HG03565 (cell line): Measurements from ENCODE around the gene ATG9A.
"Not testable (repeated sequence)": the region's sequence is repeated elsewhere in the genome, so short reads cannot be mapped to it uniquely, and the experiment has no call there.

Experiments
- ATAC-seq: cut with Tn5 transposase; IDR thresholded peaks from one replicate; pipeline ENCODE4 v1.9.1; 2021; ENCODE audit warnings: mild to moderate bottlenecking, moderate library complexity; ENCODE audit not compliant: unreplicated experiment

The ATG9A gene

GRCh38 chr2:219207134-219207883 lies 22.1 kb downstream of the ATG9A start:
- ATAC-seq, result no peak

GRCh38 chr2:219206328-219207133 lies 22.9 kb downstream of the ATG9A start, which contains the start of gene ZFAND2B:
TSS of gene ZFAND2B (plus strand) at chr2:219206782. CDS start at chr2:219206988, 206 bp downstream.
- peak; percentile 95 for ATAC-seq

GRCh38 chr2:219205981-219206327 lies 23.5 kb downstream of the ATG9A start:
- ATAC-seq, result no peak

DNA sequence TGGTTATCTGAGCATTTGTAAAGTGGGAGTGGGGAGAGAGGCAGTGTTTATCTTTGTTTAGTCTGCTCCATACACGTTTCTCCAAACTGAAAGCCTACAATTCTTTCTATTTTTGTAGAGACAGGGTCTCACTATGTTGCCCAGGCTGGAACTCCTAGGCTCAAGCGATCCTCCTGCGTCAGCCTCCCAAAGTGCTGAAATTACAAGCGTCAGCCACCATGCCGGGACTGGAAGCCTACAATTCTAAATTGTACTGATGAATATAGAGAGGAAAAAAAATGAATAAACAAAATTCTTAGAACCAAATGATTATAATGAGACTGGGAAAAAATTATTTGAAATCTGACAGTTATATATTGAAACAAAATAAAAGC lies 24.3 kb downstream of the ATG9A start:
- ATAC-seq, result no peak

DNA sequence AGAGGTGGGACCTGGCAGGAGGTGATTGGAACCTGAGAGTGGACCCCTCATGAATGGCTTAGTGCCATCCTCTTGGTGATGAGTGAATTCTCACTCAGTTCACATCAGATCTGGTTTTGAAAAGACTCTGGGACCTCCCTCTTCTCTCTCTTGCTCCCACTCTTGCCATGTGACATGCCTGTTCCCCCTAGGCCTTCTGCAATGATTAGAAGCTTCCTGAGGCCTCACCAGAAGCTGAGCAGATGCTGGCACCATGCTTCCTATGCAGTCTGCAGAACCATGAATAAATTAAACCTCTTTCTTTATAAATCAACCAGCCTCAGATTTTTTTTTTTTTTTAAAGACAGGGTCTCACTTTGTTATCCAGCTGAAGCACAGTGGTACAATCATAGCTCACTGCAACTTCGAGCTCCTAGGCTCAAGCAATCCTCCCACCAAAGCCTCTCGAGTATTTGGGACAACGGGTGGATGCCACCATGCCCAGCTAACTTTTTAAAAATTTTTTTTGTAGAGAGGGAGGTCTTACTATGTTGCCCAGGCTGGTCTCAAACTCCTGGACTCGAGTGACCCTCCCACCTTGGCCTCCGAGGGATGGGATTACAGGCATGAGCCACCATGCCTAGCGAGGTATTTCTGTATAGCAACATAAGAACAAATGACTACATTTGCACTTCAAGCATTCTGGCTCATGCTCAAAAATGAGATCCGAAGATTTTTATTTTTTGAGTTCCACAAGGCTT lies 24.8 kb downstream of the ATG9A start:
- ATAC-seq, result no peak

DNA sequence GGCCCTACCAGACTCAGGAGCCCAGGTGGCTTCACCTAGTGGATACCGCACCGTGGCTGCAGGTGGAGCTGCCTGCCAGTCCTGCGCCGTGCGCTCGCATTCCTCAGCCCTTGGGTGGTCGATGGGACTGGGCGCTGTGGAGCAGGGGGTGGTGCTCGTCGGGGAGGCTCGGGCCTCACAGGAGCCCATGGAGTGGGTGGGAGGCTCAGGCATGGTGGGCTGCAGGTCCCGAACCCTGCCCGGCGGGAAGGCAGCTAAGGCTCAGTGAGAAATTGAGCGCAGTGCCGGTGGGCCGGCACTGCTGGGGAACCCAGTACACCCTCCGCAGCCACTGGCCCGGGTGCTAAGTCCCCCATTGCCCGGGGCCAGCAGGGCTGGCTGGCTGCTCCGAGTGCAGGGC lies 28.1 kb downstream of the ATG9A start:
- ATAC-seq, result not testable (repeated sequence)

DNA sequence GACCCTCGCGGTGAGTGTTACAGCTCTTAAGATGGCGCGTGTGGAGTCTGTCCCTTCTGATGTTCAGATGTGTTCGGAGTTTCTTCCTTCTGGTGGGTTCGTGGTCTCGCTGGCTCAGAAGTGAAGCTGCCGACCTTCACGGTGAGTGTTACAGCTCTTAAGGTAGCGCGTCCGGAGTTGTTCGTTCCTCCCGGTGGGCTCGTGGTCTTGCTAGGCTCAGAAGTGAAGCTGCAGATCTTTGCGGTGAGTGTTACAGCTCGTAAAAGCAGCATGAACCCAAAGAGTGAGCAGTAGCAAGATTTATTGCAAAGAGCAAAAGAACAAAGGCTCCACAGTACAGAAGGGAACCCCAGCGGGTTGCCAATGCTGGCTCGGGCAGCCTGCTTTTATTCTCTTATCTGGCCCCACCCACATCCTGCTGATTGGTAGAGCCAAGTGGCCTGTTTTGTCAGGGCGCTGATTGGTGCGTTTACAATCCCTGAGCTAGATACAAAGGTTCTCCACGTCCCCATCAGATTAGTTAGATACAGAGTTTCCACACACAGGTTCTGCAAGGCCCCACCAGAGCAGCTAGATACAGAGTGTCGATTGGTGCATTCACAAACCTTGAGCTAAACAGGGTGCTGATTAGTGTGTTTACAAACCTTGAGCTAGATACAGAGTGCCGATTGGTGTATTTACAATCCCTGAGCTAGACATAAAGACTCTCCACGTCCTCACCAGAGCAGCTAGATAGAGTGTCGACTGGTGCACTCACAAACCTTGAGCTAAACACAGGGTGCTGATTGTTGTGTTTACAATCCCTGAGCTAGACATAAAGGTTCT lies 28.7 kb downstream of the ATG9A start:
- ATAC-seq, result not testable (repeated sequence)

DNA sequence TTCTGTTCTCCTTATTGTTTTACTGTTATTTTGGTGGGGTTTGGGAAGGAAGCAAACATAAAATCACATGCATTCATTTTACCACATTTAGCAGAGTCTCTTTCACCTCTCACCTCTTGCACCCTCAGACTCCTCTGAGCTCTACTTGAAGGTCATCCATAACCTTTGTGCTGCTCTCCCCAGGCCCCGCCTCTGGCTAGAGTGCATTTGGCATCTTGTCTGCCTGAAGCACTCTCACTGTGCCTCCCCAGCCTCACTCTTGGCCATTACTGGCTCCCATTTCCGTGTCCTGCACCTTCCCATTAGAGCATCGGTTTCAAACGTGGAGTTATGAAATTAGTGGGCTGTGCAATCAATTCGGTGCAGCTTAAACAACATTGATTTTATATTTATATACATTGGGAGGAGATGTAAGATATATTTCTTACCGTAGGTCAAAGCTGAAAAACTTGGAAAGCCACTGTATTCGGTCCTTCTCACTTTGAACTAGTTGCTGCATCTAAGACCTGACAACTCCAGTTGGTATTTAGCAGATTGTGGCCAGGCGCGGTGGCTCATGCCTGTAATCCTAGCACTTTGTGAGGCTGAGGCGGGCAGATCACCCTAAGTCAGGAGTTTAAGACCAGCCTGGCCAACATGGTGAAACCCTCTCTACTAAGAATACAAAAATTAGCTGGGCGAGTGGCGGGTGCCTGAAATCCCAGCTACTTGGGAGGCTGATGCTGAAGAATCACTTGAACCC lies 29.8 kb downstream of the ATG9A start:
- no peak for ATAC-seq

DNA sequence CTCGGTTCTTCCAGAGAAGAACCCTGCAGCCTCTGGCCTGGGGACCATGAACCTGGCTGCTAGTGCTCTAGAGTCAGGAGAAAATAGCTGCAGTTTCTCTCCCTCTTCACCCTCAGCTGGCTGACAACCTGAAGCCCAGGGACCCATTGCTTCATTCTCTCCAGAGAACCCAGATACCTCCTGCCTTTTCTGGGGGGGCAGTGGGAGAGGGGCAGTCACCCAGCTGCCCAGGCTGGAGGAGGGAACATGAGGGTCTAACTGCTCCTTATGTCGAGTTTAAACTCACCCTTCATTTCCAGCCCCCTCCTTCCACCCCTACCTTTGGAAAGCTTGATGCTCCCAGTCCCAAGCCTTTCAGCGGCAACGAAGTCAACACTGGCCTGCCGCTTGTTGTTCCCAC lies 30.5 kb downstream of the ATG9A start:
- ATAC-seq, result no peak

DNA sequence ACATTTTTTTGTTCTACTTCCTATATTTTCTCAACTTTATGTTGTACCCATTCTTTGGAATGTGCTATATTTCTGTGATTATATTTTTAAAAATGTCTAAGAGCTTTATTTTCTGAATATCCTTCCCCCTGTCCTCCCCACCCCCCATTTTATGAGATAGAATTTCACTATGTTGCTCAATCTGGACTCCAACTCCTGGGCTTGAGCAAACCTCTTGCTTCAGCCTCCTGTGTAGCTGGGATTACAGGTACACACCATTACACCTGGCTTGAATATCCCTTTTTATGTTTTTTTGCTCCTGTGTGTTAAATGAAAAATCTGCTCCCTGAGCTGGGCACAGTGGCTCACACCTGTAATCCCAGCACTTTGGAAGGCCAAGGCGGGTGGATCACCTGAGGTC lies 32.0 kb downstream of the ATG9A start:
- ATAC-seq, result no peak

GRCh38 chr2:219186754-219187456 lies 42.5 kb downstream of the ATG9A start:
- no peak for ATAC-seq

GRCh38 chr2:219184121-219184520 lies 45.3 kb downstream of the ATG9A start:
- no peak for ATAC-seq

- ATAC-seq, result no peak
These were observed 46.2 kb downstream of the ATG9A start for GRCh38 chr2:219183151-219183772.

DNA sequence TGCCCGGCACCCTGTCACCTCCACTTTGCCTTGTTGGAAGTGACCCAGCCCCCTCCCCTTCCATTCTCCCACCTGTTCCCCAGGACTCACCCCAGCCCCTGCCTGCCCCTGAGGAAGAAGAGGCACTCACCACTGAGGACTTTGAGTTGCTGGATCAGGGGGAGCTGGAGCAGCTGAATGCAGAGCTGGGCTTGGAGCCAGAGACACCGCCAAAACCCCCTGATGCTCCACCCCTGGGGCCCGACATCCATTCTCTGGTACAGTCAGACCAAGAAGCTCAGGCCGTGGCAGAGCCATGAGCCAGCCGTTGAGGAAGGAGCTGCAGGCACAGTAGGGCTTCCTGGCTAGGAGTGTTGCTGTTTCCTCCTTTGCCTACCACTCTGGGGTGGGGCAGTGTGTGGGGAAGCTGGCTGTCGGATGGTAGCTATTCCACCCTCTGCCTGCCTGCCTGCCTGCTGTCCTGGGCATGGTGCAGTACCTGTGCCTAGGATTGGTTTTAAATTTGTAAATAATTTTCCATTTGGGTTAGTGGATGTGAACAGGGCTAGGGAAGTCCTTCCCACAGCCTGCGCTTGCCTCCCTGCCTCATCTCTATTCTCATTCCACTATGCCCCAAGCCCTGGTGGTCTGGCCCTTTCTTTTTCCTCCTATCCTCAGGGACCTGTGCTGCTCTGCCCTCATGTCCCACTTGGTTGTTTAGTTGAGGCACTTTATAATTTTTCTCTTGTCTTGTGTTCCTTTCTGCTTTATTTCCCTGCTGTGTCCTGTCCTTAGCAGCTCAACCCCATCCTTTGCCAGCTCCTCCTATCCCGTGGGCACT lies 46.9 kb downstream of the ATG9A start:
- no peak for ATAC-seq

GRCh38 chr2:219181531-219181930 lies 47.9 kb downstream of the ATG9A start:
- ATAC-seq, result no peak

DNA sequence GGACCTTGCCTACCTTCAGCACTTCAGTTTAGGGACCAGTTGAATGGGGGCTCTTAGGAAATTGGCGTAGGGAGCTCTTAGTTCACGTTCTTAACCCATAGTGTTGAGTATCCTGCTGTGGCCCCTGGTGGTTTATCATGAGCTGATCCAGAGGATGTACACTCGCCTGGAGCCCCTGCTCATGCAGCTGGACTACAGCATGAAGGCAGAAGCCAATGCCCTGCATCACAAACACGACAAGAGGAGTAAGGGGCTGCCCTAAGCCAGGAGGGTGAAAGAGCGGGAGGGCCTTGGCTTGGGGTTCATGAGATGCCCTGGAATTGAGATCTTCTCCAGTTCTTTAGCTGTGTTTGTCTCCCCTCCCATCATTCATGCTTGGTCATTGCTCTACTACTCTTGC lies 48.5 kb downstream of the ATG9A start:
- no peak for ATAC-seq

- ATAC-seq, result no peak
These were observed 49.6 kb downstream of the ATG9A start for GRCh38 chr2:219179601-219180465.
